GM23248 (cell line): ENCODE measurements around the gene TNP2. TPM values are rescaled to one million over a fixed set of nuclear protein-coding genes. Genes with fewer than 3 reads are reported as not detected.

Source experiments
- DNase-seq: peaks from one replicate; pipeline ENCODE4 v3.0.0-alpha.2; 2015
- H2AFZ ChIP-seq: fragments of 200-600 bp; sonication (generic); 2 replicates; pipeline ENCODE4 v1.6.1; 2016; ENCODE audit warnings: antibody characterized with exemption
- H3F3A ChIP-seq: fragments of 200-600 bp; sonication (generic); 2 replicates; pipeline ENCODE4 v1.6.1; 2016; ENCODE audit warnings: mild to moderate bottlenecking, antibody characterized with exemption, mixed run types; ENCODE audit not compliant: insufficient read depth
- H3K27ac ChIP-seq: fragments of 200-600 bp; sonication (generic); 2 replicates; pipeline ENCODE4 v1.5.1; 2016; ENCODE audit warnings: mild to moderate bottlenecking
- H3K27me3 ChIP-seq: fragments of 200-600 bp; sonication (generic); replicated peaks from 2 replicates; pipeline ENCODE4 v1.6.1; 2016; ENCODE audit warnings: mild to moderate bottlenecking; ENCODE audit not compliant: insufficient read depth
- H3K36me3 ChIP-seq: fragments of 200-600 bp; sonication (generic); 2 replicates; pipeline ENCODE4 v1.6.1; 2016; ENCODE audit warnings: low read depth, mild to moderate bottlenecking
- H3K4me1 ChIP-seq: fragments of 200-600 bp; sonication (generic); 2 replicates; pipeline ENCODE4 v1.6.1; 2016; ENCODE audit warnings: mild to moderate bottlenecking; ENCODE audit not compliant: insufficient read depth
- H3K4me2 ChIP-seq: fragments of 200-600 bp; sonication (generic); one replicate; pipeline ENCODE4 v1.6.1; 2016; ENCODE audit warnings: mild to moderate bottlenecking; ENCODE audit not compliant: unreplicated experiment
- H3K4me3 ChIP-seq: fragments of 200-600 bp; sonication (generic); 2 replicates; pipeline ENCODE4 v1.5.1; 2016; ENCODE audit warnings: mild to moderate bottlenecking
- H3K79me2 ChIP-seq: fragments of 200-600 bp; sonication (generic); 2 replicates; pipeline ENCODE4 v1.6.1; 2016; ENCODE audit warnings: mild to moderate bottlenecking; ENCODE audit not compliant: insufficient read depth
- H3K9ac ChIP-seq: fragments of 200-600 bp; sonication (generic); 2 replicates; pipeline ENCODE4 v1.6.1; 2016; ENCODE audit warnings: mild to moderate bottlenecking
- H3K9me2 ChIP-seq: fragments of 200-600 bp; sonication (generic); 2 replicates; pipeline ENCODE4 v1.6.1; 2016; ENCODE audit warnings: mixed run types, mild to moderate bottlenecking, moderate library complexity; ENCODE audit not compliant: insufficient read depth
- H3K9me3 ChIP-seq: fragments of 200-600 bp; sonication (generic); one replicate; pipeline ENCODE4 v1.6.1; 2017; ENCODE audit warnings: low read depth
- H4K20me1 ChIP-seq: fragments of 200-600 bp; sonication (generic); 2 replicates; pipeline ENCODE4 v1.6.0; 2016; ENCODE audit not compliant: insufficient read depth
- EZH2 ChIP-seq: fragments of 200-600 bp; sonication (generic); IDR thresholded peaks from 2 replicates; pipeline ENCODE4 v1.6.1; 2018; ENCODE audit warnings: antibody characterized with exemption, mild to moderate bottlenecking; ENCODE audit not compliant: insufficient read depth, poor library complexity, severe bottlenecking
- EZH2phosphoT487 ChIP-seq: fragments of 200-600 bp; sonication (generic); IDR thresholded peaks from 2 replicates; pipeline ENCODE4 v1.6.1; 2018; ENCODE audit warnings: antibody characterized with exemption, moderate library complexity, mild to moderate bottlenecking, low read depth; ENCODE audit not compliant: insufficient read depth
- WGBS, 2 experiments: methylation state at CpG; one replicate each; pipeline ENCODE4 v1.1.6; 2015 to 2017; ENCODE audit warnings: low lambda C conversion rate in 2 of 2, low coverage in 1 of 2; ENCODE audit errors: missing lambda C conversion rate in 2 of 2; 5-methylcytosine and 5-hydroxymethylcytosine counted together
- in situ Hi-C: fragments of 300-500 bp; cut with MboI; formaldehyde crosslinking; loops from 2 replicates; pipeline ENCODE4 v1.15.0; 2020
- polyA plus RNA-seq: library from polyadenylated mRNA; unstranded; fragments of >200 nt; fragmentation: Nextera tagmentation; extraction: Ambion mirVana; gene quantifications from 2 replicates; pipeline ENCODE4 v1.2.1, GENCODE V29; 2016
- total RNA-seq: library from RNA; depleted of rRNA; stranded (reverse); fragments of >200 nt; shearing (Covaris generic); gene quantifications from 2 replicates; pipeline ENCODE4 v1.2.3, GENCODE V29; 2014

Gene TNP2
- total and polyA plus RNA-seq, 2 experiments from 2014 or later = not detected

GRCh38 chr16:11255737-11256660 lies 13.1 kb downstream of the TNP2 start, which contains the start of gene SOCS1:
SOCS1 (minus strand) TSS chr16:11256204; CDS start chr16:11255478, 726 bp downstream.
- Histone ChIP-seq H3F3A (peaks cover 8% of the 10 kb centered on the region), H3K79me2 (no peaks in the 10 kb centered on the region), H3K27me3 (no peaks in the 10 kb centered on the region), H3K36me3 (no peaks in the 10 kb centered on the region), H4K20me1 (no peaks in the 10 kb centered on the region), H3K4me2 (peak within 1 kb of the TSS; percentile 86), H3K27ac (peak within 1 kb of the TSS; percentile 84), H3K9ac (peak within 1 kb of the TSS; percentile 89), H3K4me1 (peaks cover 10% of the 10 kb centered on the region; the same call in 1 of the 2 replicates), H2AFZ (peak within 1 kb of the TSS; percentile 65), H3K9me3 (no peaks in the 10 kb centered on the region), H3K9me2 (no peaks in the 10 kb centered on the region), H3K4me3 (peak within 1 kb of the TSS; percentile 78)
- TF ChIP-seq EZH2phosphoT487 = no peak
- TF ChIP-seq EZH2 = no peak
- peak; percentile 91 for DNase-seq
- WGBS, 2 experiments = 0 to 1% methylated on average over 31 to 43 of the region's 100 CpGs
- in situ Hi-C loops = loop anchor here (10.0 kb wide), 1 partner anchor 291 kb away; no protein-coding TSS in a partner anchor

GRCh38 chr16:11254913-11255736 lies 14.0 kb downstream of the TNP2 start:
- Histone ChIP-seq H3K27ac (no peak overlapping the region), H3K27me3 (no peaks in the 10 kb centered on the region), H3K4me3 (peak overlapping the region; percentile 78), H3K4me1 (peaks cover 10% of the 10 kb centered on the region; the same call in 1 of the 2 replicates), H3K4me2 (peak overlapping the region; percentile 86), H3F3A (peaks cover 8% of the 10 kb centered on the region), H3K36me3 (no peaks in the 10 kb centered on the region), H3K9me3 (no peaks in the 10 kb centered on the region), H2AFZ (peak overlapping the region; percentile 62), H3K9me2 (no peaks in the 10 kb centered on the region), H4K20me1 (no peaks in the 10 kb centered on the region), H3K9ac (peak overlapping the region; percentile 89), H3K79me2 (no peaks in the 10 kb centered on the region)
- in situ Hi-C loops = loop anchor here (10.0 kb wide), 1 partner anchor 290 kb away; no protein-coding TSS in a partner anchor
- 1 to 2% methylated on average over 55 to 84 of the region's 105 CpGs for WGBS, 2 experiments
- DNase-seq = peak; percentile 86
- TF ChIP-seq EZH2 (no peak), EZH2phosphoT487 (no peak)

- Histone ChIP-seq H3K9me3 (no peaks in the 10 kb centered on the region), H3K36me3 (no peaks in the 10 kb centered on the region), H3K79me2 (no peaks in the 10 kb centered on the region), H3K4me3 (peak overlapping the region; percentile 78), H2AFZ (peak overlapping the region; percentile 62), H3K4me2 (peak overlapping the region; percentile 86), H3K27me3 (no peaks in the 10 kb centered on the region), H3F3A (peaks cover 8% of the 10 kb centered on the region), H3K9me2 (no peaks in the 10 kb centered on the region), H3K4me1 (peaks cover 9% of the 10 kb centered on the region; the same call in 1 of the 2 replicates), H3K27ac (no peak overlapping the region), H3K9ac (peak overlapping the region; percentile 89), H4K20me1 (no peaks in the 10 kb centered on the region)
- DNase-seq = no peak
- in situ Hi-C loops = loop anchor here (10.0 kb wide), 1 partner anchor 289 kb away; no protein-coding TSS in a partner anchor
- TF ChIP-seq EZH2phosphoT487 (no peak), EZH2 (no peak)
- WGBS, 2 experiments = 34 to 36% methylated on average over 29 of the region's 29 CpGs
Observed at GRCh38 chr16:11253995-11254912, 14.9 kb downstream of the TNP2 start.
